ENCODE results near the gene ALKBH3.

GRCh38 chr11:43925932-43926505 is 45.4 kb downstream of the ALKBH3 start:
- TF ChIP-seq EZH2 (IDR thresholded peaks at IDR 0.05; ENCODE audit: low read length), result no peak
- no peak for TF ChIP-seq CTCF (optimal IDR thresholded peaks at IDR 0.05 in 1 of 3, IDR thresholded peaks at IDR 0.05 in 1 of 3, conservative IDR thresholded peaks at IDR 0.05 in 1 of 3; ENCODE audit: extremely low read depth in 1 of 3, insufficient read depth in 2 of 3, low read length in 3 of 3)
